Activated CD8-positive, alpha-beta memory T cell treated with anti-CD3 and anti-CD28 coated beads for 36 hours (primary cell): ENCODE data around the gene CDC42EP5. TPM values are rescaled to one million over a fixed set of nuclear protein-coding genes. Genes with fewer than 3 reads are reported as not detected.
"Not testable (repeated sequence)": the region's sequence is repeated elsewhere in the genome, so short reads cannot be mapped to it uniquely, and the experiment has no call there.

Experiments
- CTCF ChIA-PET: fragments of 350-600 bp; sonication (Branson Sonifier 250); formaldehyde crosslinking; loops from one replicate; lab custom pipeline; 2021; ENCODE audit warnings: antibody characterized with exemption; lab: Charles Lee
- POLR2A ChIA-PET: fragments of 350-600 bp; sonication (Branson Sonifier 250); formaldehyde crosslinking; loops from one replicate; lab custom pipeline; 2021; ENCODE audit warnings: antibody characterized with exemption; lab: Charles Lee
- total RNA-seq, 2 experiments: library from RNA; stranded (reverse); gene quantifications; one replicate each; pipeline ENCODE4 v1.2.3, GENCODE V29; 2021

CDC42EP5 gene
- total RNA-seq, 2 experiments from 2014 or later: 0.51 to 1.2 TPM

- POLR2A ChIA-PET, CTCF ChIA-PET: not testable (repeated sequence)
Measured at GRCh38 chr19:54493056-54493455, 20.0 kb upstream of the CDC42EP5 start.

- ChIA-PET POLR2A (no interaction called here), CTCF (no interaction called here)
Measured at GRCh38 chr19:54492568-54492967, 19.5 kb upstream of the CDC42EP5 start.

- CTCF ChIA-PET: no interaction called here
- POLR2A ChIA-PET: no interaction called here
Measured at GRCh38 chr19:54489766-54490165, 16.7 kb upstream of the CDC42EP5 start.

- ChIA-PET POLR2A (no interaction called here), CTCF (no interaction called here)
Measured at GRCh38 chr19:54489341-54489740, 16.2 kb upstream of the CDC42EP5 start.

DNA sequence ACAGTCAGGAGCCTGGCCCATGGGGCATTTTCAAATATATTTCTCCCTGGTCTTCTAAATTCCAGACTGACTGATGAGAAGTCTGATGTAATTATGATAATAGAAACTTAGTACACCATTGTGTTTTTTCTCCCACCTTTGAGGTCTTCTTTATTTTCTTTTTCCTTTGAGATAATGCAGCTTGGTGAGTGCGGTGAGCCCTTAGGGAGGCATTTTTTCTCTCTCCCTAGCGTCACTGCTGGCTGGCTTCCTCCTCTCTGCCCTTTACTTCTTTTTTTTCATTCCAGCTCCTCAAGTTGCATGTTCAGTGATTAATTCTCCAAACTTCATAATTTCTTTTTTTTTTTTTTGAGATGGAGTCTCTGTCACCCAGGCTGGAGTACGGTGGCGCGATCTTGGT is 12.8 kb upstream of the CDC42EP5 start:
- POLR2A ChIA-PET: interaction anchor here (0.6 kb wide), 1 partner anchor 52 kb away, joined by 3 read pairs; no protein-coding TSS in a partner anchor
- CTCF ChIA-PET: interaction anchor here (0.7 to 1.0 kb wide), 2 partner anchors 94 to 839 kb away, joined by 3 read pairs; no protein-coding TSS in a partner anchor

- ChIA-PET POLR2A (no interaction called here), CTCF (interaction anchor here (0.7 kb wide), 1 partner anchor 192 kb away, joined by 3 read pairs; no protein-coding TSS in a partner anchor)
Measured at GRCh38 chr19:54484451-54484850, 11.4 kb upstream of the CDC42EP5 start.

GRCh38 chr19:54482889-54483288 is 9.8 kb upstream of the CDC42EP5 start:
- POLR2A ChIA-PET: no interaction called here
- CTCF ChIA-PET: no interaction called here

GRCh38 chr19:54481326-54481930 is 8.3 kb upstream of the CDC42EP5 start:
- POLR2A ChIA-PET: interaction anchor here (0.7 kb wide), 1 partner anchor 581 kb away, joined by 14 read pairs; no protein-coding TSS in a partner anchor

GRCh38 chr19:54480051-54480450 is 7.0 kb upstream of the CDC42EP5 start:
- ChIA-PET POLR2A (no interaction called here), CTCF (interaction anchor here (0.8 to 3.3 kb wide), 4 partner anchors 14 to 195 kb away, joined by 4 to 16 read pairs (median 5); no protein-coding TSS in a partner anchor)

More at GRCh38 chr19:54481326-54481930, 8.3 kb upstream of the CDC42EP5 start:
- CTCF ChIA-PET: interaction anchor here (0.7 to 3.3 kb wide), 12 partner anchors 8 to 1637 kb away, joined by 3 to 16 read pairs (median 4); partner anchors contain the start of gene CDC42EP5

DNA sequence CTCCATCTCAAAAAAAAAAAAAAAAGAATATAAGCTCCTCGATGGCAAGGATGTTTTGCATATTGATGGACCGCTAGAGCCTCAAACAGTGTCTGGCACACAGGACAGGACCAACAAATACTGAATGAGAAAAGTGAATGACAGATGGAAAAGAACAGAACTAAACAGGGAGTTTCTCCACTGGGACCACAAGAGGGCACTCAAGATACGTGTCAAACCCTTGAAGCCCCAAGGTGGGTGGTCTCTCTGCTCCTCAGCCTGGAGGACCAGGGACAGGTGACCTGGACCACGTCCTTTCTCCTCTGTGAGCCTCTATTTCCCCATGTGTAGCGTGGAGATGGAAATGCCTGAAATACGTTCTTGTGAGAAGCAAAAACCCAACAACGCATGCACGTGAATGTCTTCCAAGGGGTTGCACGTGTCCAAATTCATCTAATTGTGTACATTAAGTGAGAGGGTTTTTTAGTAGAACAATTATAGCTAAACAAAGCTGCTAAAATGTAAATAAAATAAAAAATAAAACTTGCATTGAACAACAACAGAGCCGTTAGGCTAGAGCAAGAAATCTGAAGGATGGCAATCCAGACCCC is 5.7 kb upstream of the CDC42EP5 start:
- ChIA-PET CTCF (interaction anchor here (0.6 to 3.3 kb wide), 7 partner anchors 13 to 862 kb away, joined by 3 to 16 read pairs (median 5); no protein-coding TSS in a partner anchor), POLR2A (no interaction called here)

DNA sequence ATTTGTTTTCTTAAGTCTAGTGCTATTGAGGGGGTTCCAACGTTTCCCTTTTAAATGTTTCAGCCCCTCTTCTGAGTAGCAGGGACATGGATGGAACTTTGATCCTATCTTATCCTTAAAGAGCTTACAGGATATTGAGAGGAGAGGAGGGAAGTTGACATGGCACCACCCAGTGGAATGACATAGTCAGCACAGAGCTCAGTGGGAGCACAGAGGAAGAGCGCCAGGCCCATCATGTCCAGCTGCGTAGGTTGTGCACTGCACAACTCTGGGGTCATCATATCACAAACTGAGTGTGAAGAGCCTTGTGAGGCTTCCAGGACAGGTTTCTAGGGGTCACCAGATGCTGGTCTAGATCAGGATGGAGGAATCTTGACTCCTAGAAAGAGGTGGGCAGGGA is 4.6 kb upstream of the CDC42EP5 start:
- ChIA-PET POLR2A (no interaction called here), CTCF (interaction anchor here (0.7 to 1.5 kb wide), 3 partner anchors 8 to 197 kb away, joined by 3 to 5 read pairs (median 4); no protein-coding TSS in a partner anchor)

- CTCF ChIA-PET: interaction anchor here (0.5 kb wide), 1 partner anchor 12 kb away, joined by 3 read pairs; the partner anchor contains the start of gene LENG9
- POLR2A ChIA-PET: no interaction called here
Measured at GRCh38 chr19:54475706-54476105, 2.6 kb upstream of the CDC42EP5 start.

DNA sequence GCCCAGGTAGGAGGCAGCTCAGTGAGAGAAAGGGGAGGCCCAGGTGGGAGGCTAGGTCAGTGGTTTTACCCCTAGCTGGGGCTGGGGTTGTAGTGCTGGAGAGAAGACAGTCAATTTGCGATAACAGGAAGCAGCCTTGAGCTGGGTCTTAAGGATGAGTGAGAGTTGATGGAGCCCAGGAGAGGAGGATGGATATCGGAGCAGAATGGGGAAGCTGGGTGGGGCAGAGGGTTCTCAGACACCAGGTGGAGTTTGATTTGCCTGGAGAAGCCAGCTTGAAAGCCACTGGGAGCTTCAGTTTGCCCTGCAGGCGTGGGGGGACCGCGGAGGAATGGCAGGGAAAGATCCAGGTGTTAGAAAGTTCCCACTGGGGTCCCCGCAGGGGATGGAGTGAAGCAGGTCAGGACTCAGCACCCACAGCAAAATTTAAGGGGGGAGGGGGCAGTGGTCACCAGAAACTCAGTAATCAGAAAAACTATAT is 836 bp upstream of the CDC42EP5 start:
- ChIA-PET POLR2A (no interaction called here), CTCF (no interaction called here)

DNA sequence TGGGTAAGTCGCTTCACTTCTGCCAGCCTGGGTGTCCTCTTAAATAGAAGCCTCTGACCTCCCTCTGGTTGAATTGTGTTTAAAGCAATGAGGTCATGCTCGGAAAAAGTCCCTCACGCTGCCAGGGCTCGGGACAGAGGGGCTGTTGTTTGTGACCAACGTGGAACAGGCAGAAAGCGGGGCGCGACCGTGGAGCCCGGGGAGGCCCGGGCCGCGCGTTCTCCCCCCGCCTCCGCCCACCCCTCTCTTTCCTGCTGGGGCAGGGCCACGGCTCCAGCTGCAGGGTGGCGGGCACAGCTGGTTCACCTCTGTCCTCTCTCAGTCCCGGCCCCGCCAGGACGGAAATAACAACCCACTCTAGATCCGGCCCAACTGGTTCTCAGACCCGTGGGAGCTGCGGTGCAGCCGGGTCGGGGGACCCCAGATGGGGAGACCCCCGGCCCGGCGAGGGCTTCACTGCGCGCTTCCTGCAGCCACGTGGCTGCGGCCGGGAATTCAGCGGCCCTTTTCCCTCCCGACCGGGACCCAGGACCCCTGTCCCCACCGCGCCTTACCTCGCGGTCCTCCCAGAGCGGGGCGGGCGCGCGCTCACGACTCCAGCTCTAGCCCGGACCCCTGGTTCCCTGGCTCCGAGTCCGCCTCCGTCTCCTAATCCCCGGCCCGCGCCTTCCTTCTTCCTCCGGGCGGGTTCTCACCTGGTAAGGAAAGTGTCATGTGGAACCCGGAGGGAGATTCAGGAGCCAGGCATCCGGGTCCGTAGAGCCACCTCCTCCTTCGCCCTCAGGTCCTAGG is 1.9 kb downstream of the CDC42EP5 start:
- ChIA-PET CTCF (no interaction called here), POLR2A (no interaction called here)

DNA sequence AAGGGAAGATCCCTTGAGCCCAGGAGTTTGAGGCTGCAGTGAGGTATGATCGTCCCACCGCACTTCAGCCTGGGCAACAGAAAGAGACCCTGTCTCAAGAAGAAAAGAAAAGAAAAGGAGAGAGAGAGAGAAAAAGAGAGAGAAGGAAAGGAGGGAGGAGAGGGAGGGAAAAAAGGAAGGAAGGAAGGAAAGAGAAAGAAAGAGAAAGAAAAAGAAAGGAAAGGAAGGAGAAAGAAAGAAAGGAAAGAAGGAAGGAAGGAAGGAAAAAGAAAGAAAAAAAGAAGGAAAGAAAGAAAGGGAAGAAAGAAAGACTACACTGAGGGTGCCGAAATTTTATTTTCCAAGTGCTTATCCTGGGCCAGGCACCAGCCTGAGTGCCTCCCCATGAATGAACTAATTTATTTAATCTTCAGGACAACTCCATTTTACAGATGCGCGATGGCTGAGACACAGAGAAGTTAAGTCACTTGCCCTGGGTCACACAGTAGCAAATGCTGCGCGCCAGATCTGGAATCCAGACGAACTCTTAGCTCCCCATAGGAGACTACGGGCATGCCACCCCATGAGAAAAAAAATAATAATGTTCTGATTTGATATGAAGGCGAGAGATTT is 2.7 kb downstream of the CDC42EP5 start:
- ChIA-PET POLR2A (no interaction called here), CTCF (interaction anchor here (0.6 to 1.0 kb wide), 2 partner anchors 7 to 300 kb away, joined by 3 to 5 read pairs; no protein-coding TSS in a partner anchor)

DNA sequence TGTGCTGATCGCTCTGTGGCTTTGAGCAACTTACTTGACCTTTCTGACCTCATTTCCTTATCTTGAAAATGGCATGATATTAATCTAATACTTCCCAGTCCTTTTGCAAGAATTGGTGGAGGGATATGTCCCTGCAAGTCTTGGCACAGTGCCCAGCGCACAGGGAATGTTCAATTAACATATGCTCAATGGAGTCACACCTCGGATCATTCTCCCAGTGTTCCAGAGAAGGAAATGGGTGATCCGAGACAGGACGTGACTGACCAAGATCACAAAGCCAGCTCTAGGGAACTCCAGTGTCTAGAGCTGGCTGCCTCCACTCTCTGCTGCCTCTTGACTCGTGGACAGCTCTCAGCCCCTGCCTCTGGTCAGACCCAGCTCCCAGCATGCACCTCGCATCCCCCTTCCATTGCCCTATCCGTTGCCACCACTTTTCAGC is 3.6 kb downstream of the CDC42EP5 start:
- POLR2A ChIA-PET: no interaction called here
- CTCF ChIA-PET: interaction anchor here (1.0 to 1.3 kb wide), 2 partner anchors 8 to 11 kb away, joined by 3 to 5 read pairs; no protein-coding TSS in a partner anchor

DNA sequence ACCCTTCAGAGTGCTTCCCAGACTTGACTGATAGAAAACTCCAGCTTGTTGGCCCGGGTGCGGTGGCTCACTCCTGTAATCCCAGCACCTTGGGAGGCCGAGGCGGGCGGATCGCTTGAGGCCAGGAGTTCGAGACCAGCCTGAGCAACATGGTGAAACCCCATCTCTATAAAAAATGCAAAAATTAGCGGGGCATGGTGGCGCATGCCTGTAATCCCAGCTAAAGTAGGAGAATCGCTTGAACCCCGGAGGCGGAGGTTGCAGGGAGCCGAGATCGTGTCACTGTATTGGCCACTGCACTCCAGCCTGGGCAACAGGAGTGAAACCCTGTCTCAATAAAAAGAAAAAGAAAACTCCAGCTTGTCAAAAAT is 7.0 kb downstream of the CDC42EP5 start:
- POLR2A ChIA-PET: not testable (repeated sequence)
- CTCF ChIA-PET: interaction anchor here (0.9 to 1.2 kb wide), 2 partner anchors 12 to 13 kb away, joined by 4 read pairs; no protein-coding TSS in a partner anchor

- POLR2A ChIA-PET: no interaction called here
- CTCF ChIA-PET: interaction anchor here (0.9 to 1.2 kb wide), 2 partner anchors 12 to 14 kb away, joined by 4 read pairs; no protein-coding TSS in a partner anchor
Measured at GRCh38 chr19:54465426-54466109, 7.5 kb downstream of the CDC42EP5 start.
